ENCODE measurements around the gene LRRC8D.

Gene LRRC8D

GRCh38 chr1:89834083-89834704, 13.4 kb downstream of the LRRC8D start:
- DNase-seq: no peak

GRCh38 chr1:89836252-89837035, 15.6 kb downstream of the LRRC8D start:
- no peak for DNase-seq

GRCh38 chr1:89837036-89837481, 16.2 kb downstream of the LRRC8D start:
- DNase-seq: no peak

GRCh38 chr1:89837510-89837909, 16.7 kb downstream of the LRRC8D start:
- no peak for DNase-seq

GRCh38 chr1:89839516-89839915, 18.7 kb downstream of the LRRC8D start:
- no peak for DNase-seq

GRCh38 chr1:89841507-89841906, 20.7 kb downstream of the LRRC8D start:
- DNase-seq: no peak

GRCh38 chr1:89842567-89843272, 21.9 kb downstream of the LRRC8D start:
- DNase-seq: no peak

GRCh38 chr1:89843273-89844130, 22.7 kb downstream of the LRRC8D start:
- peak; percentile 83 for DNase-seq

GRCh38 chr1:89844241-89844807, 23.5 kb downstream of the LRRC8D start:
- DNase-seq: peak; percentile 53

GRCh38 chr1:89844860-89845259, 24.0 kb downstream of the LRRC8D start:
- DNase-seq: no peak

GRCh38 chr1:89847191-89847729, 26.4 kb downstream of the LRRC8D start:
- no peak for DNase-seq

- no peak for DNase-seq
These were observed 30.1 kb downstream of the LRRC8D start for GRCh38 chr1:89850844-89851415.

GRCh38 chr1:89854140-89854539, 33.3 kb downstream of the LRRC8D start:
- no peak for DNase-seq

GRCh38 chr1:89855413-89856123, 34.7 kb downstream of the LRRC8D start:
- no peak for DNase-seq

- no peak for DNase-seq
These were observed 42.5 kb downstream of the LRRC8D start for GRCh38 chr1:89863165-89863830.

- DNase-seq: no peak
These were observed 44.9 kb downstream of the LRRC8D start for GRCh38 chr1:89865498-89866382.

- no peak for DNase-seq
These were observed 45.7 kb downstream of the LRRC8D start for GRCh38 chr1:89866568-89866967.

- DNase-seq: no peak
These were observed 50.2 kb downstream of the LRRC8D start for GRCh38 chr1:89870998-89871397.

- DNase-seq: no peak
These were observed 51.1 kb downstream of the LRRC8D start for GRCh38 chr1:89871768-89872473.

All from activated T-cell treated with anti-CD3 and anti-CD28 coated beads, Interleukin-2, amount 50 U/mL, for 1 hour (primary cell).